Large intestine (tissue), 3 donors: Measurements from ENCODE around the gene SETDB2. TPM values are rescaled to one million over a fixed set of nuclear protein-coding genes. Genes with fewer than 3 reads are reported as not detected.

ENCODE experiments used
- DNase-seq, 2 donors: peaks; one replicate each; pipeline versions ENCODE4 v3.0.0 to v3.0.0-alpha.2; 2013
- H3K27ac ChIP-seq: one replicate; pipeline ENCODE4 v1.5.1; 2013; ENCODE audit warnings: low read length
- H3K27me3 ChIP-seq: 2 replicates; pipeline ENCODE4 v1.6.1; 2013; ENCODE audit warnings: low read length; ENCODE audit not compliant: control insufficient read depth, insufficient read depth
- H3K36me3 ChIP-seq: 2 replicates; pipeline ENCODE4 v1.6.1; 2013; ENCODE audit warnings: low read length; ENCODE audit not compliant: control insufficient read depth, insufficient read depth
- H3K4me1 ChIP-seq: one replicate; pipeline ENCODE4 v1.6.1; 2013; ENCODE audit warnings: low read length; ENCODE audit not compliant: control insufficient read depth, insufficient read depth
- H3K4me3 ChIP-seq: one replicate; pipeline ENCODE4 v1.5.1; 2013; ENCODE audit warnings: low read length
- H3K9me3 ChIP-seq: one replicate; pipeline ENCODE4 v1.6.1; 2013; ENCODE audit warnings: mild to moderate bottlenecking, low read depth, low read length, moderate library complexity; ENCODE audit not compliant: control insufficient read depth
- WGBS: methylation state at CpG from one replicate; pipeline ENCODE4 v1.1.5; 2013; ENCODE audit warnings: low lambda C conversion rate; ENCODE audit not compliant: insufficient coverage; 5-methylcytosine and 5-hydroxymethylcytosine counted together
- polyA plus RNA-seq: library from polyadenylated mRNA; unstranded; fragments of 120-200 nt; gene quantifications from one replicate; pipeline ENCODE4 v1.2.1, GENCODE V29; 2013

The SETDB2 gene
- polyA plus RNA-seq, 1 donor = 13.6 TPM

- Histone ChIP-seq H3K4me1 (no peaks in the 10 kb centered on the region), H3K27ac (no peak overlapping the region), H3K36me3 (peaks cover 6% of the 10 kb centered on the region), H3K9me3 (no peaks in the 10 kb centered on the region), H3K4me3 (no peak overlapping the region), H3K27me3 (no peaks in the 10 kb centered on the region)
- no peak for DNase-seq
- WGBS = 100% methylated on average over 2 of the region's 4 CpGs
Measured at GRCh38 chr13:49498206-49498605, 54.1 kb downstream of the SETDB2 start.

DNA sequence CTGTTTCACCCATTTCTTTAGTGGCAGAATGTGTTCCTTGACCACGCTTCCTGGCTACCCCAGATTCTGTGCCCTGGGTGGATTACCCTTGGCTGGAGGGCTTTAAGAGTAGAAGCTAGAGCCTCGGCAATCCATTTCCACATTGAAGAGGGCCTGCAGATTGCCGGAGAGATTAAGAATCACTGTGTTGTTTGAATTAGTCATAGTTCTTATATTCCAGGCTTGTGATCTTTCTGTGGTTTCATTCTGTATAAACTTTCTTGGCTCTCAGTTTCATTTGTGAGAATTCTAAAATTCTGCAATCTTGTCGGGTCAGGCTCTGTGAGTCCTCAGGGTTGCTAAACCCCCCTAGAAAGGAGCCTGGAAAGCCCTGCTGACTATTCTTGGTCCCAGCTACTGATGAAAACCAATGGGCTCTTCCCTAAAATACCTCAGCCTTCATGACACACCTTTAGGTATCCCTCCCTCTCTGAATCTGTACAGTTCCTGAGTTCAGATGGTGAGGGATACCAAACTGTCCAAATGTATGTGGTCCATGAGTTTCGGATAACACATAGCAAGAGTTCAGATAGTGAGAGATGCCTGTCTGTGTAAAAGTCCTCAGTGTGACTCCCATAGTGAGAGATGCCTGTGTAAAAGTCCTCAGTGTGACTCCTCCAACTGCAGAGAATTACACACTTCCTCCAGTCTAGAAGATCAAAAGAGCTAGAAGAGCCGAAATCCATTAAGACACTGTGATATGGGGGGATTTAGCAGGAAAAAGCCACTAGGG, 56.0 kb downstream of the SETDB2 start:
- no peaks in the 10 kb centered on the region for H3K27me3 ChIP-seq
- peaks cover 9% of the 10 kb centered on the region for H3K36me3 ChIP-seq
- no peaks in the 10 kb centered on the region for H3K9me3 ChIP-seq
- H3K4me1 ChIP-seq = no peaks in the 10 kb centered on the region
- H3K27ac ChIP-seq = no peak overlapping the region
- 100% methylated on average over 1 of the region's 6 CpGs for WGBS
- H3K4me3 ChIP-seq = no peak overlapping the region
- DNase-seq = no peak

DNA sequence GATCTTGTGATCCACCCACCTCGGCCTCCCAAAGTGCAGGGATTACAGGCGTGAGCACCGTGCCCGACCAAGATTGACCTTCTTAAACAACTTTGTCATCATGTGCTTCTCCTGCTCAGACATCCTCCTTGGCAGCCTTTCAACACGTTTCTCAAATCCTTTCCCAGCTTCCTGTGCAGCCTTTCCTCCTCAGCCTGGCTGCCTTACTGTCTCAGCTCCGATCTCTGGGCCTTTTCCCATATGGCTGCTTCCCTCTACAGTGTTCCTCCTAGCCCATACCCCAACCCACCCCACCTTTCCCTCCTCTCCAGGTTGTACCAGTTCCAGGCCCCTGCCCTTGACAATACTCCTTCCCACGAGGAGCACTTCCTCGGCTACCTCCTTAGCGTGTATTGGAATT, 58.9 kb downstream of the SETDB2 start:
- 65% methylated on average over 2 of the region's 9 CpGs for WGBS
- no peak for DNase-seq
- peaks cover 9% of the 10 kb centered on the region for H3K36me3 ChIP-seq

GRCh38 chr13:49503951-49504350, 59.9 kb downstream of the SETDB2 start:
- no peaks in the 10 kb centered on the region for H3K9me3 ChIP-seq
- no CpG with 5 or more reads among the region's 3 CpGs for WGBS
- H3K27me3 ChIP-seq = no peaks in the 10 kb centered on the region
- H3K36me3 ChIP-seq = peaks cover 6% of the 10 kb centered on the region
- H3K4me1 ChIP-seq = no peaks in the 10 kb centered on the region
- H3K27ac ChIP-seq = no peak overlapping the region
- no peak for DNase-seq
- no peak overlapping the region for H3K4me3 ChIP-seq

More for the DNA sequence above, 58.9 kb downstream of the SETDB2 start:
- no peak overlapping the region for H3K27ac ChIP-seq
- H3K4me1 ChIP-seq = no peaks in the 10 kb centered on the region
- no peak overlapping the region for H3K4me3 ChIP-seq
- H3K27me3 ChIP-seq = no peaks in the 10 kb centered on the region
- no peaks in the 10 kb centered on the region for H3K9me3 ChIP-seq

GRCh38 chr13:49512578-49512977, 68.5 kb downstream of the SETDB2 start:
- peaks cover 35% of the 10 kb centered on the region for H3K36me3 ChIP-seq
- DNase-seq = no peak
- H3K27me3 ChIP-seq = no peaks in the 10 kb centered on the region
- no peaks in the 10 kb centered on the region for H3K9me3 ChIP-seq
- WGBS = 100% methylated on average over 1 of the region's 2 CpGs
- no peaks in the 10 kb centered on the region for H3K4me1 ChIP-seq
- H3K4me3 ChIP-seq = no peak overlapping the region
- no peak overlapping the region for H3K27ac ChIP-seq

DNA sequence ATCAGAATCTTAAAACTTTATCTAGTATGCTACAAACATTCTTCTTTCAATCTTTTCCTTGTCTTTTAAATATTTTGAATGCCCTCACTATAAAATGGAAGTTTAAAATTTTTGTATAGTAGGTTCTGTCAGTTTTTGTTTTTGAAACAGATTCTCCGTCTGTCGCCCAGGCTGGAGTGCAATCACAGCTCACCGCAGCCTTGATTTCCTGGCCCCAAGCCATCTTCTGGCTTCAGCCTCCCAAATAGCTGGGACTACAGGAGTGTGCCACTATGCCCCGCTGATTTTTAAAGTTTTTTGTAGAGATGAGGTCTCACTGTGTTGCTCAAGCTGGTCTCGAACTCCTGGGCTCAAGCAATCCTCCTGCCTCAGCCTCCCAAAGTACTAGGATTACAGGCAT, 72.4 kb downstream of the SETDB2 start:
- H3K4me1 ChIP-seq = no peaks in the 10 kb centered on the region
- H3K4me3 ChIP-seq = no peak overlapping the region
- no peak for DNase-seq
- WGBS = no CpG with 5 or more reads among the region's 5 CpGs
- H3K9me3 ChIP-seq = no peaks in the 10 kb centered on the region
- peaks cover 40% of the 10 kb centered on the region for H3K36me3 ChIP-seq
- no peak overlapping the region for H3K27ac ChIP-seq
- H3K27me3 ChIP-seq = no peaks in the 10 kb centered on the region

GRCh38 chr13:49517461-49517860, 73.4 kb downstream of the SETDB2 start:
- H3K4me1 ChIP-seq = no peaks in the 10 kb centered on the region
- no peak overlapping the region for H3K27ac ChIP-seq
- no peaks in the 10 kb centered on the region for H3K9me3 ChIP-seq
- no peak overlapping the region for H3K4me3 ChIP-seq
- no peaks in the 10 kb centered on the region for H3K27me3 ChIP-seq
- 86% methylated on average over 1 of the region's 6 CpGs for WGBS
- H3K36me3 ChIP-seq = peaks cover 44% of the 10 kb centered on the region
- no peak for DNase-seq

DNA sequence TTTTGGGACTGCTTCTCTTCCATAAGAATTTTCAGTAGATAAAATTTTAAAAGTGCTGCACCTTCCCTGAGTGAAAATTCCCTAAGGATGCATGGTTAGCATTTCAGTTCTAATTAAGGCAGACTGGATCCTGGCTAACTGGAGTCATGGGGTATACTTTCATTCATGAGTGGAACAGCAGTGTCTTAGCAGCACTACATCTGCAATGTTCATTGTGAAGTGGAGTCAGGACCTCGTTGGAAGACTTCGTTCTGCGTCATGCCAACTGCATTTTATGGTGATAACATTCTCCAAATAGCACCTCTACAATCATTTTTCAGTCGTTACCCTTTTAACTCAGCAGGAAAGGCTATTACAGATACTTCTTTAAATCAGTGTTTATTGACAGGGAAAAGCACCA, 77.2 kb downstream of the SETDB2 start:
- H3K4me3 ChIP-seq = no peak overlapping the region
- no peak for DNase-seq
- no peaks in the 10 kb centered on the region for H3K9me3 ChIP-seq
- H3K36me3 ChIP-seq = peaks cover 21% of the 10 kb centered on the region
- no peaks in the 10 kb centered on the region for H3K4me1 ChIP-seq
- 100% methylated on average over 1 of the region's 4 CpGs for WGBS
- H3K27ac ChIP-seq = no peak overlapping the region
- H3K27me3 ChIP-seq = no peaks in the 10 kb centered on the region

- H3K36me3 ChIP-seq = peaks cover 22% of the 10 kb centered on the region
- no peak overlapping the region for H3K4me3 ChIP-seq
- no peak overlapping the region for H3K27ac ChIP-seq
- no peaks in the 10 kb centered on the region for H3K4me1 ChIP-seq
- no peaks in the 10 kb centered on the region for H3K9me3 ChIP-seq
- no peak for DNase-seq
- H3K27me3 ChIP-seq = no peaks in the 10 kb centered on the region
- WGBS = no CpG with 5 or more reads among the region's 5 CpGs
Measured at GRCh38 chr13:49524740-49525501, 80.8 kb downstream of the SETDB2 start.

- Histone ChIP-seq H3K27me3 (no peaks in the 10 kb centered on the region), H3K36me3 (peaks cover 19% of the 10 kb centered on the region), H3K9me3 (no peaks in the 10 kb centered on the region), H3K4me3 (no peak overlapping the region), H3K4me1 (no peaks in the 10 kb centered on the region), H3K27ac (no peak overlapping the region)
- no peak for DNase-seq
- WGBS = no CpG with 5 or more reads among the region's 2 CpGs
Measured at GRCh38 chr13:49527123-49527522, 83.0 kb downstream of the SETDB2 start.
